ENCODE data around the gene RNF150. TPM values are rescaled to one million over a fixed set of nuclear protein-coding genes. Genes with fewer than 3 reads are reported as not detected.
"Not testable (repeated sequence)": the region's sequence is repeated elsewhere in the genome, so short reads cannot be mapped to it uniquely, and the experiment has no call there.

The RNF150 gene
- total RNA-seq, 4 donors from 2014 or later, result 1.6 to 21.2 (median 4.9) TPM

- in situ Hi-C loops (cut with MboI; ENCODE audit: low sequenced_read_pairs in 4 of 4) (no loop called here), intact Hi-C loops (cut with DNase I; ENCODE audit: low total_unique reads) (no loop called here)
- no peak overlapping the region for H3K27ac ChIP-seq
- no peaks in the 10 kb centered on the region for H3K27me3 ChIP-seq
- no peaks in the 10 kb centered on the region for H3K9me3 ChIP-seq
- TF ChIP-seq POLR2A (IDR thresholded peaks at IDR 0.05), result no peak
- no peak for TF ChIP-seq CTCF (IDR thresholded peaks at IDR 0.05 in 4 of 5, conservative IDR thresholded peaks at IDR 0.05 in 1 of 5)
- no peaks in the 10 kb centered on the region for H3K36me3 ChIP-seq
- DNase-seq (no peak), ATAC-seq (no peak)
- no peak overlapping the region for H3K4me3 ChIP-seq
- no peaks in the 10 kb centered on the region for H3K4me1 ChIP-seq
These were observed 320.4 kb downstream of the RNF150 start for GRCh38 chr4:140812916-140813315.

GRCh38 chr4:140811429-140811828, 321.8 kb downstream of the RNF150 start:
- H3K27me3 ChIP-seq, result no peaks in the 10 kb centered on the region
- no peak overlapping the region for H3K27ac ChIP-seq
- no peaks in the 10 kb centered on the region for H3K36me3 ChIP-seq
- no peaks in the 10 kb centered on the region for H3K9me3 ChIP-seq
- H3K4me3 ChIP-seq, result no peak overlapping the region
- ATAC-seq (no peak), DNase-seq (no peak)
- no peaks in the 10 kb centered on the region for H3K4me1 ChIP-seq
- intact Hi-C loops (cut with DNase I; ENCODE audit: low total_unique reads), result no loop called here
- in situ Hi-C loops (cut with MboI; ENCODE audit: low sequenced_read_pairs in 4 of 4), result no loop called here
- TF ChIP-seq POLR2A (IDR thresholded peaks at IDR 0.05) (no peak), CTCF (IDR thresholded peaks at IDR 0.05 in 4 of 5, conservative IDR thresholded peaks at IDR 0.05 in 1 of 5) (no peak)

GRCh38 chr4:140810591-140811169, 322.6 kb downstream of the RNF150 start:
- H3K36me3 ChIP-seq; H3K4me3 ChIP-seq; intact Hi-C loops (cut with DNase I; ENCODE audit: low total_unique reads); in situ Hi-C loops (cut with MboI; ENCODE audit: low sequenced_read_pairs in 4 of 4); DNase-seq; H3K9me3 ChIP-seq; ATAC-seq; H3K4me1 ChIP-seq; H3K27ac ChIP-seq; H3K27me3 ChIP-seq: not testable (repeated sequence)

Other genes with a start within 250 kb of the RNF150 start
- 10 to 100 TPM; 24.0 to 54.3 (median 36.1) TPM for gene ZNF330, start 87.4 kb upstream of the RNF150 start, total RNA-seq